ENCODE results near the gene ZNF385C.
"Not testable (repeated sequence)": the region's sequence is repeated elsewhere in the genome, so short reads cannot be mapped to it uniquely, and the experiment has no call there.

ZNF385C gene

DNA sequence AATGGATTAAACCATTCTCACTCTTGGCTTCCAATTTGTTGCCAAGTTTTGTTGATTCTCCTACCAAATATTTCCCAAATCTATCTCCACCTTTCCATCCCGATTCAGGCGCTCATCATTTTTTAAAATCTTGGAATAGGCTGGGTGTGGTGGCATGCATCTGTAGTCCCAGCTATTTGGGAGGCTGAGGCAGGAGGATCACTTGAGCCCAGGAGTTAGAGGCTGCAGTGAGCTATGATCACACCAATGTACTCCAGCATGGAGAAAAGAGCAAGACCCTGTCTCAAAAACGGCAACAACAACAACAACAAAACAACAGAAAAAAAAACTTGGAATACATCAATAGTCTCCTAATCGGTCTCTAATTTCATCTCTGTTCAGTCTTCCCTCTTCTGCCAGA is 79.3 kb downstream of the ZNF385C start:
- no peaks in the 10 kb centered on the region for H3K27me3 ChIP-seq (ENCODE audit: control insufficient read depth, insufficient read depth, low read length)
- peaks cover 26% of the 10 kb centered on the region for H3K4me1 ChIP-seq (ENCODE audit: control insufficient read depth, insufficient read depth, low read length)
- no peak overlapping the region for H3K9ac ChIP-seq (ENCODE audit: low read depth, low read length)
- no peak overlapping the region for H3K4me2 ChIP-seq (ENCODE audit: low read length)
- no peaks in the 10 kb centered on the region for H3K9me3 ChIP-seq (replicated peaks; ENCODE audit: low read length)
- peaks cover 21% of the 10 kb centered on the region for H3K36me3 ChIP-seq (ENCODE audit: insufficient read depth, low read length)
- no peak overlapping the region for H3K4me3 ChIP-seq (ENCODE audit: low read length)

- H3K27me3 ChIP-seq (ENCODE audit: control insufficient read depth, insufficient read depth, low read length), result no peaks in the 10 kb centered on the region
- H3K4me1 ChIP-seq (ENCODE audit: control insufficient read depth, insufficient read depth, low read length), result peaks cover 27% of the 10 kb centered on the region
- H3K9me3 ChIP-seq (replicated peaks; ENCODE audit: low read length), result no peaks in the 10 kb centered on the region
- H3K36me3 ChIP-seq (ENCODE audit: insufficient read depth, low read length), result peaks cover 14% of the 10 kb centered on the region
- peak overlapping the region; percentile 82 for H3K4me2 ChIP-seq (ENCODE audit: low read length)
- H3K4me3 ChIP-seq (ENCODE audit: low read length), result peak overlapping the region; percentile 90
- H3K9ac ChIP-seq (ENCODE audit: low read depth, low read length), result peak overlapping the region; percentile 99
Observed at GRCh38 chr17:42018339-42018738, 79.9 kb downstream of the ZNF385C start.

DNA sequence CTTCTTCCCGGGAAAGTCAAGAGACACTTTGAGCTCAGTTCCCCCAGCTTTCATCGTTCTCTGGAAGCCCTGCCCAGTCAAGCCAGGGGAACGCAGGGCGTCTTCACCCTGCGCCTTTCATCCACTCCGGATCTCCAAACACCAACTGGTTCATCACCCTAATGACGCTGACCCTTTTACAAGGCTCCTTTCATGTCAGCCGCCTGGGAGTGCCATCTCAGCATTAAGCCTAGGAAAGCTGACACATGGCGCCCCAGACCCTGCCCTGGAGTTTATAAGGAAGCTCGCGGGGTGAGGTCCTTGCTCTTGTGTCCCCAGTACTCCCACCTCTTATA is 80.4 kb downstream of the ZNF385C start:
- Histone ChIP-seq H3K9ac (ENCODE audit: low read depth, low read length) (peak overlapping the region; percentile 99), H3K9me3 (replicated peaks; ENCODE audit: low read length) (no peaks in the 10 kb centered on the region), H3K4me1 (ENCODE audit: control insufficient read depth, insufficient read depth, low read length) (peaks cover 28% of the 10 kb centered on the region), H3K4me2 (ENCODE audit: low read length) (peak overlapping the region; percentile 82), H3K36me3 (ENCODE audit: insufficient read depth, low read length) (peaks cover 10% of the 10 kb centered on the region), H3K4me3 (ENCODE audit: low read length) (peak overlapping the region; percentile 90), H3K27me3 (ENCODE audit: control insufficient read depth, insufficient read depth, low read length) (no peaks in the 10 kb centered on the region)

DNA sequence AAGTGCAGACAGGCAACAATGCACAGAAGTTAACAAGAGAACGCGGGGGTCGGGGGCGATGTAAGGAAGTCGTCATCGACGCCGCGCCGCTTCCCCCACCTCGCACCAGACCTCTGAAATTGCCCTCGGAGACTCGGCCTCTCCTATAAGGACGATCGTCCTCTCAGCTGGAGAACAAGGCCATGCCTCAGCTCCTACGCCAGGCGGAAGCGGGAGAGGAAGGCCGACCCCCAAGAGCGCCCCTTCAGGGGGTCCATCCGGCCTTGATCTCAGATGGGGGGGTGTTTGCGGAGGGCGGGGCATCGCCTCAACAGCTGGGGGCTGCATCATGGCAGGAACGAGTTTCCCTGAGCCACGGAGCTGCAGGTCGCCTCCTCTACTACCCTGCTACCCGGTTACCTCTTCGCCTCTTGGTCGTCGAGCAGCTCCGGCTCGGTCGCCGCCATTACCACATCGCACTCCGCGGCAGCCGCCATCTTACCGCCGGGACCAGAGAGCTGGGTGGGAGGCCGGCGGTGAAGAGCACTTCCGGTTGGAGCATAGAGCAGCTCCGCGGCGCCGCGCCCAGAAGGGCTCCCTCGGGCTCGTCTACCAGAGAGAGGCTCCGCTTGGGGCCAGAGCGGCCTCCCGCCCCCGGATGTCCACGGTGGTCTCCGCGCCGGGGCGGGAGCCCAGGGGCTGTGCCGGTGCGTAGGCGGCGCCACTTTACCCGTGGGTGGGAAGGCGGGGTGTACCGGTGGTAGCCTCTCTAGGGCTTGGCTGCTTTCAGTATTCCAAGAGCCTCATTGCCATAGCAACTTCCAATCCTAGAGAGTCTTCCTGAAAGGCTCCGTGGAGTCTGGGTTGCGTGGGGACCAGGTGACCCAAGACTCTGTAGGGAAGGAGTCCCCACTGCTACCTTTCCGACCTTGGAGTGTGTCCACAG is 81.1 kb downstream of the ZNF385C start, which contains the start of gene DNAJC7:
DNAJC7 (minus strand) TSS at position 499 of the 925 bp plus-strand sequence; CDS start at position 476, 23 bp downstream.
- peak within 1 kb of the TSS; percentile 82 for H3K4me2 ChIP-seq (ENCODE audit: low read length)
- H3K4me1 ChIP-seq (ENCODE audit: control insufficient read depth, insufficient read depth, low read length), result peaks cover 28% of the 10 kb centered on the region
- H3K36me3 ChIP-seq (ENCODE audit: insufficient read depth, low read length), result peaks cover 4% of the 10 kb centered on the region
- H3K9me3 ChIP-seq (replicated peaks; ENCODE audit: low read length), result no peaks in the 10 kb centered on the region
- H3K27me3 ChIP-seq (ENCODE audit: control insufficient read depth, insufficient read depth, low read length), result no peaks in the 10 kb centered on the region
- peak within 1 kb of the TSS; percentile 90 for H3K4me3 ChIP-seq (ENCODE audit: low read length)
- peak within 1 kb of the TSS; percentile 99 for H3K9ac ChIP-seq (ENCODE audit: low read depth, low read length)

DNA sequence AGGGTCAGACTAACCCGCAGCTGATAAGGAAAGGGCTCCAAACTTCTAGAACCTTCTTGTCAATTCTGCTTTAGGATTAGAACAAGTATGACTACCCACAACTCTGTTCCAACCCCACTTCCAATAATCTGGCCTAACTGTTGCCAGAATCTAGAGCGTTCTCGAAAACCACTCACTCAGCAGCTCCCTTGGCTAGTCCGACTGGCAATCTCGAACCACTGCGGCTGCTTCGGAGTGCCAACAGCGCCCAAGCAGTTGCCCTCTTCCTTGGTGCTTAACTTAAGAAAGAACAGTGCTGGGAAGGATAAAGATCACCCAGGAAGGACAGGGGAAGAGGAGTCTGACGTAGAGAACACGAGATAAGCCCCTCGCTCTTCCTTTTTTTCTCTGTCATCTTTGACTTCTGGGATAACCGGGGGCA is 81.9 kb downstream of the ZNF385C start:
- Histone ChIP-seq H3K9me3 (replicated peaks; ENCODE audit: low read length) (no peaks in the 10 kb centered on the region), H3K36me3 (ENCODE audit: insufficient read depth, low read length) (peaks cover 10% of the 10 kb centered on the region), H3K4me2 (ENCODE audit: low read length) (peak overlapping the region; percentile 82), H3K4me3 (ENCODE audit: low read length) (peak overlapping the region; percentile 90), H3K4me1 (ENCODE audit: control insufficient read depth, insufficient read depth, low read length) (peaks cover 31% of the 10 kb centered on the region), H3K27me3 (ENCODE audit: control insufficient read depth, insufficient read depth, low read length) (no peaks in the 10 kb centered on the region), H3K9ac (ENCODE audit: low read depth, low read length) (peak overlapping the region; percentile 99)

DNA sequence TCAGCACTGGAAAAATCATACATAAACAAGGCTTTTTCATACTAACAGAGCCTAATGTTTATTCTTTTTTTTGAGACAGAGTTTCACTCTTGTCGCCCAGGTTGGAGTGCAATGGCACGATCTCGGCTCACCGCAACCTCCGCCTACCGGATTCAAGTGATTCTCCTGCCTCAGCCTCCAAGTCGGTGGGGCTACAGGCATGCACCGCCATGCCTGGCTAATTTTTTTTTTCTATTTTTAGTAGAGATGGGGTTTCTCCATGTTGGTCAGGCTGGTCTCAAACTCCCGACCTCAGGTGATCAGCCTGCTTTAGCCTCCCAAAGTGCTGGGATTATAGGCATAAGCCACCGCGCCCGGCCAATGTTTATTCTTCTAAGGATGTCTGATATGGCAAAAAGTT is 84.5 kb downstream of the ZNF385C start:
- peaks cover 15% of the 10 kb centered on the region for H3K36me3 ChIP-seq (ENCODE audit: insufficient read depth, low read length)
- not testable (repeated sequence) for H3K27me3 ChIP-seq (ENCODE audit: control insufficient read depth, insufficient read depth, low read length); H3K9me3 ChIP-seq (replicated peaks; ENCODE audit: low read length); H3K4me3 ChIP-seq (ENCODE audit: low read length); H3K9ac ChIP-seq (ENCODE audit: low read depth, low read length)
- H3K4me2 ChIP-seq (ENCODE audit: low read length), result peak overlapping the region; percentile 26
- H3K4me1 ChIP-seq (ENCODE audit: control insufficient read depth, insufficient read depth, low read length), result peaks cover 44% of the 10 kb centered on the region

DNA sequence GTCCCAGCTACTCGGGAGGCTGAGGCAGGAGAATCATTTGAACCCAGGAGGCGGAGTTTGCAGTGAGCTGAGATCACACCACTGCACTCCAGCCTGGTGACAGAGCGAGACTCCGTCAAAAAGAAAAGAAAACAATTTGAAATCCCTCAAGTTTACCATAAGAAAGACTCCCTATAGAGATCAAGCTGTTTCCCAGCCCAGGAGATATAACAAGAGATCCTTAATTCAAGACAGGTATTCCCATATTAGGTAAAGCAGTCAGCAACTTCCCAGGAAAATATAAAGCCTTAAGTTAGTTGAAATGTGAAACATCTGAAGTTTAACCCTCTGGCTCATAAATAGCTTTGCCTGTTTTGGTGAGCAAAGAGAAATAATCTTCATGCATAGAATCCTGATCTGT is 85.9 kb downstream of the ZNF385C start:
- H3K4me3 ChIP-seq (ENCODE audit: low read length); H3K9ac ChIP-seq (ENCODE audit: low read depth, low read length); H3K4me2 ChIP-seq (ENCODE audit: low read length); H3K9me3 ChIP-seq (replicated peaks; ENCODE audit: low read length); H3K27me3 ChIP-seq (ENCODE audit: control insufficient read depth, insufficient read depth, low read length): not testable (repeated sequence)
- peaks cover 37% of the 10 kb centered on the region for H3K4me1 ChIP-seq (ENCODE audit: control insufficient read depth, insufficient read depth, low read length)
- H3K36me3 ChIP-seq (ENCODE audit: insufficient read depth, low read length), result peaks cover 16% of the 10 kb centered on the region

DNA sequence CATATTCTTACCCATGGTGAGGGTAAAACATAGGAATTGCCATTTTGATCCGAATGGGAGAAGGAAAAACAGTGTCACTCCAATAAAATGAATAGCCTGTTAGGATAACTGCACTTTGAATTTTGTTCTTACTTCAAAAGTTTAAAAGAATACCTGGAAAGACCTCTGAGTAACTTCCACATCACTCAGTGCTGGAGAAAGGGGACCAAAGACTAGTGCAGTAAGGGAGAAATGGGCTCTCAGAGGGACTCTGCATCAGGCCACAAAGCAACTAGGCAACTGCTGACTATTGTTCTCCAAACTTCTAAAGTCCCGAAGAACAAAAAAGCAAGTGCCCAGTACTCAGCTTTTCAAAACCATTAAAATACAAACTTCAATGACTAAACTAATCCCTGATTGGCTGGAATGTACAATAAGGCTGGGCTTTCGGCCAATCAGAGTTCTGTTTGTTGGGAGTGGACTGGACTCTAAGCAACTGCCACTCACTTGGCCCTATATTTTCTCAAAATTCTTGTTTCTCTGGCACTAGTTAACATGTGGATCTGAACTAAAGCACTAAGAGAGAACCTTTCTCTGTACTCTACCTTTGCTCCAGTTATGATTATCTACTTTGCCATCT is 87.3 kb downstream of the ZNF385C start:
- Histone ChIP-seq H3K9me3 (replicated peaks; ENCODE audit: low read length) (no peaks in the 10 kb centered on the region), H3K4me1 (ENCODE audit: control insufficient read depth, insufficient read depth, low read length) (peaks cover 41% of the 10 kb centered on the region), H3K4me3 (ENCODE audit: low read length) (peak overlapping the region; percentile 18), H3K27me3 (ENCODE audit: control insufficient read depth, insufficient read depth, low read length) (no peaks in the 10 kb centered on the region), H3K36me3 (ENCODE audit: insufficient read depth, low read length) (peaks cover 16% of the 10 kb centered on the region), H3K9ac (ENCODE audit: low read depth, low read length) (no peak overlapping the region), H3K4me2 (ENCODE audit: low read length) (peak overlapping the region; percentile 69)

DNA sequence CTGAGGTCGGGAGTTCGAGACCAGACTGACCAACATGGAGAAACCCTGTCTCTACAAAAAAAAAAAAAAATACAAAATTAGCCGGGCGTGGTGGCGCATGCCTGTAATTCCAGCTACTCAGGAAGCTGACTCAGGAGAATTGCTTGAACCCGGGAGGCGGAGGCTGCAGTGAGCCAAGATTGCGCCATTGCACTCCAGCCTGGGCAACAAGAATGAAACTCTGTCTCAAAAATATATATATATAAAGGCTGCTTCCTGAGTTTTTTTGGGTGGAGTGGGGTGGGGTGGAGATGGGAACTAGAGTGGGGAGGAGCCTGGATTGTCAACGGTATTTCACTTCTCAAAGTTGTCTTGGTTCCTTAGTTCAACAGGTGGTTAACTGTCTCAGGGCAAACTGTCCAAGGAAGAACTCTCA is 88.0 kb downstream of the ZNF385C start:
- Histone ChIP-seq H3K4me2 (ENCODE audit: low read length) (peak overlapping the region; percentile 69), H3K4me3 (ENCODE audit: low read length) (peak overlapping the region; percentile 18), H3K4me1 (ENCODE audit: control insufficient read depth, insufficient read depth, low read length) (peaks cover 37% of the 10 kb centered on the region), H3K36me3 (ENCODE audit: insufficient read depth, low read length) (peaks cover 15% of the 10 kb centered on the region)
- H3K27me3 ChIP-seq (ENCODE audit: control insufficient read depth, insufficient read depth, low read length); H3K9me3 ChIP-seq (replicated peaks; ENCODE audit: low read length); H3K9ac ChIP-seq (ENCODE audit: low read depth, low read length): not testable (repeated sequence)

DNA sequence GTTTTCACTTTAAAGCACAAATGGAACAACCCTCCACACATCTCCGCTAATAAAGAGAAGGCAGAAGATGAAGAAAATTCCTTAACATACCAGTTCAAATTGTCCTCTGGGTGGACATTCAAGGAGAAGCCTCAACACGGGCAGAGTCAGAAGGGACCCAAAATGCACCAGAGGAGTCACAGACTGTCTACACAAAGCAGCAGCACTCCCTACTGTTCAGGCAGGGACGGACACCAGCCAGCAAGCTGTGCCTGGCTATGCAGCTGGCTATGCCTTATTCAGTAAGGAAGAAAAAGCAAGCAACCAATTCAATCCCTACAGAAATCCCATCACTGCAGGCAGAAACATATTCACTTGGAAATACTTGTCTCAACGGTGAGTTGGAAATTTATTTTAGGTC is 89.1 kb downstream of the ZNF385C start:
- H3K4me1 ChIP-seq (ENCODE audit: control insufficient read depth, insufficient read depth, low read length), result peaks cover 37% of the 10 kb centered on the region
- no peaks in the 10 kb centered on the region for H3K27me3 ChIP-seq (ENCODE audit: control insufficient read depth, insufficient read depth, low read length)
- peaks cover 13% of the 10 kb centered on the region for H3K36me3 ChIP-seq (ENCODE audit: insufficient read depth, low read length)
- H3K9me3 ChIP-seq (replicated peaks; ENCODE audit: low read length), result no peaks in the 10 kb centered on the region
- H3K4me3 ChIP-seq (ENCODE audit: low read length), result no peak overlapping the region
- no peak overlapping the region for H3K9ac ChIP-seq (ENCODE audit: low read depth, low read length)
- H3K4me2 ChIP-seq (ENCODE audit: low read length), result no peak overlapping the region

DNA sequence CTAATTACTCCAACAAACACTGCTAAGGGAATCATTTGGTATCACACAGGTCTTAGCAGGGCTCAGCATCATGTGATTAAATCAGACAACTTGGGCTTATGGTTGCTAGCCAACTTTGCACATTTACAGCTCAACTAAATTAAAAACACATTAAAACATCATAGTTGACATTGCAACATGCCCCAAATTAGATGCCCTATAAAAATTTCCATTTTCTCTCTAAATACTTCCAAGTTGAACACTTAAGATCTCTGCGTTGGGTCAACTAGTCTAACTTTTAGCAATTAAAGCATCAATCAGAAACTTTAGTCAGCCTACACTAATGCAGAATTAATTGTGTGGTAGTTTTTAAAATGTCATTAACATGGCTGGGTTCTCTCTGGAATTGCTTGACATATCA is 93.1 kb downstream of the ZNF385C start:
- H3K4me2 ChIP-seq (ENCODE audit: low read length), result no peak overlapping the region
- peaks cover 36% of the 10 kb centered on the region for H3K36me3 ChIP-seq (ENCODE audit: insufficient read depth, low read length)
- H3K27me3 ChIP-seq (ENCODE audit: control insufficient read depth, insufficient read depth, low read length), result no peaks in the 10 kb centered on the region
- no peak overlapping the region for H3K4me3 ChIP-seq (ENCODE audit: low read length)
- no peaks in the 10 kb centered on the region for H3K9me3 ChIP-seq (replicated peaks; ENCODE audit: low read length)
- H3K4me1 ChIP-seq (ENCODE audit: control insufficient read depth, insufficient read depth, low read length), result peaks cover 36% of the 10 kb centered on the region
- H3K9ac ChIP-seq (ENCODE audit: low read depth, low read length), result no peak overlapping the region

All from skeletal muscle satellite cell (primary cell).